Measurements from ENCODE around the gene LRFN4. TPM values are rescaled to one million over a fixed set of nuclear protein-coding genes. Genes with fewer than 3 reads are reported as not detected.

Gene LRFN4
- total RNA-seq, 4 donors from 2014 or later, result 1.5 to 17.0 (median 5.4) TPM

DNA sequence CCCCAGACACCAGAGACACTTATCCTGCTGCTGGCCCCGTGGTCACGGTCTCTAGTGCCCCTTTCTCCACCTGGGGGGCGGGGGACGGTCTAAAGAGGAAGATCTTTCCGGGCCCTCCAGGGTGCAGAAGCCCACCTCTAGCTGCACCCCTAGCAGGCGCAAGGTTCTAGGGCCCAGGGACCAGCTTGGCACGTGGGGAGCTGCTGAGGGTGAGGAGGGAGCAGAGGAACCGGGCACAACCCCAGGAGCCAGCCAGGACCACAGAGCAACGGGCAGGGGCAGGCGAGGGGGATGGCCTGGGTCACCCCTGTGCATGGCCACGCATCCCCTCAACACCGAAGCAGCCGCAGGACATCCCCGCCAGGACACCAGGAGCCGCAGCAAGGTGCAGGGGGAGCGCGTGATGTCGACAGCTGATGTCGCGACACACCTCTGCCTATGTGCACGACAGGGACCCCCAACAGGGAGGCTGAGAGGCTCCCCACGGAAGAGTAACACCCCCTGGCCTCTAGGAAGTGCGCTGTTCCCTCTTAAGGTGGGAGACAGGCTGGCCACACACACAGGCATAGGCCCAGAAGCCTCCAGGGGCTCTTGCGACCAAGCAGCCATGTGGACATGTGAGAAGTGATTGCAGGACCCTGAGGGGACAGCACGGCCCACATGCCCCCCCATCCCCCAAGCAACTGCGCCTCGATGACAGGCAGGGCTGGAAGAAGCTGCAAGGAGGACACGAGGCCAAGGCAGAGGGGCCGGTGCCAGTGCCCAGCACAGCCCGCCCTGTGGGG is 5.1 kb downstream of the LRFN4 start:
- intact Hi-C loops (cut with DNase I; ENCODE audit: low total_unique reads), result no loop called here
- Histone ChIP-seq H3K9me3 (no peaks in the 10 kb centered on the region), H3K27ac (no peak overlapping the region), H3K27me3 (no peaks in the 10 kb centered on the region), H3K4me3 (no peak overlapping the region), H3K4me1 (no peaks in the 10 kb centered on the region), H3K36me3 (no peaks in the 10 kb centered on the region)
- TF ChIP-seq, protein P1, sequence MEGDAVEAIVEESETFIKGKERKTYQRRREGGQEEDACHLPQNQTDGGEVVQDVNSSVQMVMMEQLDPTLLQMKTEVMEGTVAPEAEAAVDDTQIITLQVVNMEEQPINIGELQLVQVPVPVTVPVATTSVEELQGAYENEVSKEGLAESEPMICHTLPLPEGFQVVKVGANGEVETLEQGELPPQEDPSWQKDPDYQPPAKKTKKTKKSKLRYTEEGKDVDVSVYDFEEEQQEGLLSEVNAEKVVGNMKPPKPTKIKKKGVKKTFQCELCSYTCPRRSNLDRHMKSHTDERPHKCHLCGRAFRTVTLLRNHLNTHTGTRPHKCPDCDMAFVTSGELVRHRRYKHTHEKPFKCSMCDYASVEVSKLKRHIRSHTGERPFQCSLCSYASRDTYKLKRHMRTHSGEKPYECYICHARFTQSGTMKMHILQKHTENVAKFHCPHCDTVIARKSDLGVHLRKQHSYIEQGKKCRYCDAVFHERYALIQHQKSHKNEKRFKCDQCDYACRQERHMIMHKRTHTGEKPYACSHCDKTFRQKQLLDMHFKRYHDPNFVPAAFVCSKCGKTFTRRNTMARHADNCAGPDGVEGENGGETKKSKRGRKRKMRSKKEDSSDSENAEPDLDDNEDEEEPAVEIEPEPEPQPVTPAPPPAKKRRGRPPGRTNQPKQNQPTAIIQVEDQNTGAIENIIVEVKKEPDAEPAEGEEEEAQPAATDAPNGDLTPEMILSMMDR (IDR thresholded peaks at IDR 0.05), result no peak
- TF ChIP-seq POLR2A (IDR thresholded peaks at IDR 0.05), result no peak
- no peak for DNase-seq

DNA sequence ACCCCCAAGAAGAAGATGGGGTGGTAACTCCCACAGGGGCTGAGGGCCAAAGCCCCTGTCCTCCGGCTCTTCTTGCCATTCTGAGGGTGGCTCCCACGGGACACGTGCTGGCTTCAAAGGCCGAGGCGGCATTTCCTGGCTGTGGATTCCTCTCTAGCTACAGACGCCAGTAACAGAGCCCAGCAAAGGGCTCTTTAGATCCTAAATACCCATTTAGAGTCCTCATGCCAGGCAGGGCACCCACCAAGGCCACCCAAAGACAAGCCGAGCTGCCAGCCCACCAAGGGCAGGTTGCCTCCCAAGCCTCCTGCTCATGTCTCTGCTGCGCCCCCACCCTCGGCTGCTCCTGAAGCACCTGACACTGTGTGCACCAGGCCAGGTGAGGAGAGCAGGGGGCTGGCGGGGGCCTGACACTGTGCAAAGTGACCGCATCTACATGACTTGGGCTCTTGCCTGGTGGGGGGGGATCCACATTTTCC is 5.7 kb downstream of the LRFN4 start:
- no peaks in the 10 kb centered on the region for H3K9me3 ChIP-seq
- no peaks in the 10 kb centered on the region for H3K36me3 ChIP-seq
- TF ChIP-seq, protein P1 (IDR thresholded peaks at IDR 0.05), result no peak
- no peak for TF ChIP-seq POLR2A (IDR thresholded peaks at IDR 0.05)
- no peak for DNase-seq
- intact Hi-C loops (cut with DNase I; ENCODE audit: low total_unique reads), result no loop called here
- no peaks in the 10 kb centered on the region for H3K4me1 ChIP-seq
- H3K27ac ChIP-seq, result no peak overlapping the region
- H3K27me3 ChIP-seq, result no peaks in the 10 kb centered on the region
- H3K4me3 ChIP-seq, result no peak overlapping the region

DNA sequence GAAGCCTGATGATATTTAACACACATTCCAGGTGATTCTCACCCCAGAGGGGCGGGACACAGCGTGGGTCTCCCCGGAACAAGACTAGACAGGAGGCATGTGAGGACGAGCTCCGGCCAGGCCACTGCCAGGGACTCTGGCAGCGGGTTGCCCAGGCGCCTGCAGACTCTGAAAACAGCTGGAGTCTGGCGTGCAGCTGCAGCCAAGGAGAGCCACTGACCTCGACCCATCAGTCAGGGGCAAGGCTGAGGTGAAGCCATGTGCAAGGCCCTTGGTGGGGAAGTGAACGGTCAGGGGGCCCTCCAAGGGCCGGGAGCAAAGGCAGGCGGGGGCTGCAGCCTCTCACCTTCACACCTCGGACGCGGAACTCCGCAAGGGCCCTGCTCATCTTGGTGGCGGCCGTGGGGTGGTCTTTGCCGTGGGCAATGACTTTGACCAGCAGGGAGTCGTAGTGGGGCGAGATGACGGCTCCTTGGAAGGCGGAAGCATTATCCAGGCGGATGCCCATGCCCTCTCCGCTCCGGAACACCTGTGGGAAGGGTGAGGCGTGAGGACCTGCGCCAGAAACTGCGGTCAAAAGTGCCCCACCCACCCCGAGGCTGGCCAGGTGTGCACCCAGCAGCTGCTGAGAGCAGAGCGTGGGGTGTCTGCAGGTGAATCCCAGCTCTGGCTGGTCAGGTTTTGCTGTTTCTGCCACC is 6.7 kb downstream of the LRFN4 start:
- no peak overlapping the region for H3K4me3 ChIP-seq
- TF ChIP-seq POLR2A (IDR thresholded peaks at IDR 0.05), result no peak
- TF ChIP-seq, protein P1 (IDR thresholded peaks at IDR 0.05), result no peak
- H3K36me3 ChIP-seq, result no peaks in the 10 kb centered on the region
- H3K27ac ChIP-seq, result no peak overlapping the region
- no peaks in the 10 kb centered on the region for H3K27me3 ChIP-seq
- DNase-seq, result no peak
- H3K9me3 ChIP-seq, result no peaks in the 10 kb centered on the region
- no peaks in the 10 kb centered on the region for H3K4me1 ChIP-seq
- intact Hi-C loops (cut with DNase I; ENCODE audit: low total_unique reads), result no loop called here

DNA sequence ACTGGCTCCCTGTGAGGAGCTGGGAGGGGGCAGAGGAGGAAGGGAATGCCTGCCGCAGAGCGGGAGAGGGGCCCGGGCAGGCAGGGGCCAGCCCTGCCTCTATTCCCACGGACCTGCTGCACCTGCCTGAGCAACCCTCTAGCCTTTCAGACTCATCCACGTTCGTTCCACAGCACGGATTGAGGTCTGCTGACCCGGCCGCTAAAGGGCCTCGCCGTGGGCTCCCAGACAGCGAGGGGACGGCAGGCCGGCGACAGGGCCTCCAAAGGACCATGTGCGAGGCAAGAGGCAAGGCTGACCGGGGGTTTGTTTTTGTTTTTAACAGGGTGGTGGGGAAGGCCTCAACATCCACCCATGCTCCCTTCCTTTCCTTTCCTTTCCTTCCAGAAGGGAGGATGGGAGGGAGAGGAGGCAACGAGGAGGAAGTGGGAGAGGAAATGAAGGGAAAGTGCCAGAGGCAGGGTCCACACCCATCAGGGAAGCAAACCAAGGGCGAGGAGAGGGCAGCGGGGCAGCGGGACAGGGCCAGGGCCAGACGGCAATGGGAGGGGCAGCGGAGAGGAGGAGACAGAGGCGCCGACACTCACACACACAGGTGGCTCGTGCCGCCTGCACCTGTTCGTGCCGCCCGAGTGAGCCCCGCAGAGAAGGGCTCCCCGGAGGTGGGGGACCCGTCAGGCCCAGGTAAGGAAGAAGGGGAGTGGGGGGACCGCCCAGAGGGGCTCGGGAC is 7.5 kb downstream of the LRFN4 start:
- TF ChIP-seq, protein P1 (IDR thresholded peaks at IDR 0.05), result no peak
- no peak for TF ChIP-seq POLR2A (IDR thresholded peaks at IDR 0.05)
- Histone ChIP-seq H3K36me3 (no peaks in the 10 kb centered on the region), H3K27me3 (no peaks in the 10 kb centered on the region), H3K9me3 (no peaks in the 10 kb centered on the region), H3K27ac (no peak overlapping the region), H3K4me1 (no peaks in the 10 kb centered on the region), H3K4me3 (no peak overlapping the region)
- no peak for DNase-seq
- intact Hi-C loops (cut with DNase I; ENCODE audit: low total_unique reads), result no loop called here

All from uterus (tissue), 4 donors.